ENCODE measurements around the gene SULT4A1.

DNA sequence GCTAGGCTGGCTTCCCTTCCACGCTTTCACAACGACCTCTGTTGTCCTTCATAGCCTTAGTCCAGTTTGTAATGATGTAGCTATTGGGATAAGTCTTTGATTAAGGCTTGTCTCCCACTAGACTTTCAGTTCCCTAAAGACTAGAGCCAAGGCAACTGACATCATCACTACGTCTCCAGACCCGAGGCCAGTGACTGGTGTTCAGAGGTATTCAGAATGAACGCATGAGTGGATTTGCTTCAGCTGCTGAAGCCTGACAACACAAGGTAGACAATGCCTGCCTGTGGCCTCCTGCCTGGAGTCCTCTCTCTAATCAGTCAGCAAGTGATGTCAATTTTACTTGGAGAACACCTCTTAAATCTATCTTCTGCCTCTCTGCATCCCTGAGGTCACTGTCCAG, 63.8 kb downstream of the SULT4A1 start:
- TF ChIP-seq, protein P1, sequence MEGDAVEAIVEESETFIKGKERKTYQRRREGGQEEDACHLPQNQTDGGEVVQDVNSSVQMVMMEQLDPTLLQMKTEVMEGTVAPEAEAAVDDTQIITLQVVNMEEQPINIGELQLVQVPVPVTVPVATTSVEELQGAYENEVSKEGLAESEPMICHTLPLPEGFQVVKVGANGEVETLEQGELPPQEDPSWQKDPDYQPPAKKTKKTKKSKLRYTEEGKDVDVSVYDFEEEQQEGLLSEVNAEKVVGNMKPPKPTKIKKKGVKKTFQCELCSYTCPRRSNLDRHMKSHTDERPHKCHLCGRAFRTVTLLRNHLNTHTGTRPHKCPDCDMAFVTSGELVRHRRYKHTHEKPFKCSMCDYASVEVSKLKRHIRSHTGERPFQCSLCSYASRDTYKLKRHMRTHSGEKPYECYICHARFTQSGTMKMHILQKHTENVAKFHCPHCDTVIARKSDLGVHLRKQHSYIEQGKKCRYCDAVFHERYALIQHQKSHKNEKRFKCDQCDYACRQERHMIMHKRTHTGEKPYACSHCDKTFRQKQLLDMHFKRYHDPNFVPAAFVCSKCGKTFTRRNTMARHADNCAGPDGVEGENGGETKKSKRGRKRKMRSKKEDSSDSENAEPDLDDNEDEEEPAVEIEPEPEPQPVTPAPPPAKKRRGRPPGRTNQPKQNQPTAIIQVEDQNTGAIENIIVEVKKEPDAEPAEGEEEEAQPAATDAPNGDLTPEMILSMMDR (IDR thresholded peaks at IDR 0.05) = no peak
- no peak for TF ChIP-seq POLR2A (IDR thresholded peaks at IDR 0.05)
- TF ChIP-seq POLR2AphosphoS5 (IDR thresholded peaks at IDR 0.05) = no peak
